MM.1S (cell line): ENCODE results near the gene TNFSF9.

Experiments used
- DNase-seq: peaks from one replicate; pipeline ENCODE4 v3.0.0-alpha.2; 2015
- H2AFZ ChIP-seq: fragments of 300-600 bp; sonication (generic); 2 replicates; pipeline ENCODE4 v1.6.0; 2016; ENCODE audit warnings: antibody characterized with exemption, low read length
- H3F3A ChIP-seq: fragments of 300-600 bp; sonication (generic); 2 replicates; pipeline ENCODE4 v1.6.1; 2016; ENCODE audit warnings: mild to moderate bottlenecking, antibody characterized with exemption, low read length, moderate library complexity, mixed read lengths; ENCODE audit not compliant: insufficient read depth
- H3K27ac ChIP-seq: fragments of 300-600 bp; sonication (generic); 2 replicates; pipeline ENCODE4 v1.5.1; 2016; ENCODE audit warnings: mild to moderate bottlenecking, low read length
- H3K27me3 ChIP-seq: fragments of 300-600 bp; sonication (generic); replicated peaks from 2 replicates; pipeline ENCODE4 v1.6.0; 2016; ENCODE audit warnings: low read length; ENCODE audit not compliant: insufficient read depth
- H3K36me3 ChIP-seq: fragments of 300-600 bp; sonication (generic); replicated peaks from 2 replicates; pipeline ENCODE4 v1.6.1; 2016; ENCODE audit warnings: mild to moderate bottlenecking, low read length, mixed read lengths; ENCODE audit not compliant: insufficient read depth
- H3K4me1 ChIP-seq: fragments of 300-600 bp; sonication (generic); 2 replicates; pipeline ENCODE4 v1.6.1; 2016; ENCODE audit warnings: low read length, mixed read lengths
- H3K4me2 ChIP-seq: fragments of 300-600 bp; sonication (generic); 2 replicates; pipeline ENCODE4 v1.6.0; 2016; ENCODE audit warnings: low read depth, low read length
- H3K4me3 ChIP-seq: fragments of 300-600 bp; sonication (generic); 2 replicates; pipeline ENCODE4 v1.5.1; 2016; ENCODE audit warnings: low read length, mixed read lengths
- H3K79me2 ChIP-seq: fragments of 300-600 bp; sonication (generic); 2 replicates; pipeline ENCODE4 v1.6.1; 2016; ENCODE audit warnings: mixed run types, low read length, mixed read lengths
- H3K9ac ChIP-seq: fragments of 300-600 bp; sonication (generic); 2 replicates; pipeline ENCODE4 v1.6.1; 2016; ENCODE audit warnings: low read length, mixed read lengths
- H3K9me2 ChIP-seq: fragments of 300-600 bp; sonication (generic); replicated peaks from 2 replicates; pipeline ENCODE4 v1.6.1; 2016; ENCODE audit warnings: mild to moderate bottlenecking, low read length, mixed read lengths; ENCODE audit not compliant: insufficient read depth
- H3K9me3 ChIP-seq: fragments of 300-600 bp; sonication (generic); replicated peaks from 2 replicates; pipeline ENCODE4 v1.6.1; 2016; ENCODE audit warnings: mild to moderate bottlenecking, low read length, mixed read lengths; ENCODE audit not compliant: insufficient read depth
- H4K20me1 ChIP-seq: fragments of 300-600 bp; sonication (generic); 2 replicates; pipeline ENCODE4 v1.6.1; 2016; ENCODE audit warnings: mild to moderate bottlenecking, low read length, moderate library complexity, mixed read lengths; ENCODE audit not compliant: insufficient read depth
- CTCF ChIP-seq: fragments of 300-600 bp; sonication (generic); IDR thresholded peaks from 2 replicates; pipeline ENCODE4 v1.5.1; 2016; ENCODE audit warnings: antibody characterized with exemption, low read length, mixed read lengths
- EZH2 ChIP-seq: fragments of 300-600 bp; sonication (generic); optimal IDR thresholded peaks from 2 replicates; pipeline ENCODE3; 2017; ENCODE audit warnings: low read depth, mild to moderate bottlenecking, antibody characterized with exemption, low read length, mixed read lengths
- EZH2phosphoT487 ChIP-seq: fragments of 300-600 bp; sonication (generic); IDR thresholded peaks from 2 replicates; pipeline ENCODE4 v1.6.1; 2018; ENCODE audit warnings: antibody characterized with exemption, low read length

TNFSF9 gene

GRCh38 chr19:6530386-6531162 is at the start of gene TNFSF9:
TSS of gene TNFSF9 (plus strand) at chr19:6531026. CDS start at chr19:6531037, 11 bp downstream.
- Histone ChIP-seq H2AFZ (peak within 1 kb of the TSS; percentile 89), H3K9me3 (no peaks in the 10 kb centered on the region), H3F3A (peaks cover 4% of the 10 kb centered on the region), H3K4me1 (peaks cover 10% of the 10 kb centered on the region), H3K79me2 (peaks cover 18% of the 10 kb centered on the region), H3K36me3 (no peaks in the 10 kb centered on the region), H4K20me1 (no peaks in the 10 kb centered on the region), H3K9ac (peak within 1 kb of the TSS; percentile 72), H3K9me2 (no peaks in the 10 kb centered on the region), H3K27me3 (peaks cover 19% of the 10 kb centered on the region), H3K27ac (peak within 1 kb of the TSS; percentile 12; the same call in 1 of the 2 replicates), H3K4me2 (peak within 1 kb of the TSS; percentile 91), H3K4me3 (peak within 1 kb of the TSS; percentile 80)
- peak; percentile 88 for DNase-seq
- no peak for TF ChIP-seq EZH2
- no peak for TF ChIP-seq EZH2phosphoT487
- no peak for TF ChIP-seq CTCF

GRCh38 chr19:6481541-6482342 is 49.1 kb upstream of the TNFSF9 start, which contains the start of gene DENND1C:
TSS of gene DENND1C (minus strand) at chr19:6481787. CDS start at chr19:6481695, 92 bp downstream.
- Histone ChIP-seq H3K4me2 (peak within 1 kb of the TSS; percentile 83), H3K36me3 (no peaks in the 10 kb centered on the region), H3K9me3 (no peaks in the 10 kb centered on the region), H3K79me2 (0 out of 2 replicates have a peak, but pooled peaks cover 4% of the 10 kb centered on the region), H3K9ac (peak within 1 kb of the TSS; percentile 82), H3F3A (no peaks in the 10 kb centered on the region), H2AFZ (peak within 1 kb of the TSS; percentile 93), H3K4me1 (peaks cover 11% of the 10 kb centered on the region), H3K4me3 (peak within 1 kb of the TSS; percentile 74), H3K27me3 (no peaks in the 10 kb centered on the region), H3K27ac (peak within 1 kb of the TSS; percentile 16; the same call in 1 of the 2 replicates), H3K9me2 (no peaks in the 10 kb centered on the region), H4K20me1 (no peaks in the 10 kb centered on the region)
- peak; percentile 55 for DNase-seq
- no peak for TF ChIP-seq EZH2phosphoT487
- TF ChIP-seq EZH2 = no peak
- TF ChIP-seq CTCF = peak; percentile 77

- Histone ChIP-seq H3K4me3 (no peak overlapping the region), H3K9me3 (no peaks in the 10 kb centered on the region), H3K4me1 (peaks cover 11% of the 10 kb centered on the region), H3K4me2 (peak overlapping the region; percentile 83), H3K27ac (no peak overlapping the region), H3K9ac (peak overlapping the region; percentile 82; the same call in 1 of the 2 replicates), H3F3A (no peaks in the 10 kb centered on the region), H3K27me3 (0 out of 2 replicates have a peak, but pooled peaks cover 1% of the 10 kb centered on the region), H2AFZ (peak overlapping the region; percentile 93), H3K36me3 (no peaks in the 10 kb centered on the region), H3K79me2 (0 out of 2 replicates have a peak, but pooled peaks cover 4% of the 10 kb centered on the region), H3K9me2 (no peaks in the 10 kb centered on the region), H4K20me1 (no peaks in the 10 kb centered on the region)
- DNase-seq = no peak
- TF ChIP-seq EZH2 (no peak), CTCF (no peak), EZH2phosphoT487 (no peak)
These were observed 48.5 kb upstream of the TNFSF9 start for GRCh38 chr19:6482343-6482686.
